Activated B cell treated with CpG ODN at 0.5 μM for 24 hours (primary cell): ENCODE results near the gene LARP6. TPM values are rescaled to one million over a fixed set of nuclear protein-coding genes. Genes with fewer than 3 reads are reported as not detected.
"Not testable (repeated sequence)": the region's sequence is repeated elsewhere in the genome, so short reads cannot be mapped to it uniquely, and the experiment has no call there.

Source experiments
- ATAC-seq: fragments of 200-7000 bp; cut with Tn5 transposase; one replicate; pipeline ENCODE4 v1.10.0; 2021; ENCODE audit warnings: low read depth, mild to moderate bottlenecking, moderate library complexity
- CTCF ChIA-PET: fragments of 350-600 bp; sonication (Branson Sonifier 250); formaldehyde crosslinking; loops from one replicate; lab custom pipeline; 2021; ENCODE audit warnings: antibody characterized with exemption; lab: Charles Lee
- POLR2A ChIA-PET: fragments of 350-600 bp; sonication (Branson Sonifier 250); formaldehyde crosslinking; loops from one replicate; lab custom pipeline; 2021; ENCODE audit warnings: antibody characterized with exemption; lab: Charles Lee
- DNase-seq: peaks from one replicate; pipeline ENCODE4 v3.0.0; 2022
- H3K27ac Mint-ChIP-seq: one replicate; pipeline ENCODE4 v1.8.0; 2020; ENCODE audit warnings: mixed read lengths
- H3K27me3 Mint-ChIP-seq: one replicate; pipeline ENCODE4 v1.8.0; 2021; ENCODE audit warnings: mixed read lengths
- H3K36me3 Mint-ChIP-seq: one replicate; pipeline ENCODE4 v1.8.0; 2021; ENCODE audit warnings: low read depth, mixed read lengths
- H3K4me1 Mint-ChIP-seq: one replicate; pipeline ENCODE4 v1.8.0; 2021; ENCODE audit warnings: mixed read lengths
- H3K4me3 Mint-ChIP-seq: one replicate; pipeline ENCODE4 v1.8.0; 2020; ENCODE audit warnings: mild to moderate bottlenecking, mixed read lengths
- H3K9me3 Mint-ChIP-seq: one replicate; pipeline ENCODE4 v1.8.0; 2020; ENCODE audit warnings: mixed read lengths
- intact Hi-C: fragments of 100-400 bp; cut with micrococcal nuclease; formaldehyde crosslinking; loops from one replicate; pipeline ENCODE4 v1.15.1; 2024
- total RNA-seq: library from RNA; stranded (reverse); gene quantifications from 2 replicates; pipeline ENCODE4 v1.2.3, GENCODE V29; 2022
- TF ChIP-seq, protein P1 (sequence below): fragments of 200-600 bp; IDR thresholded peaks from one replicate; pipeline ENCODE4 v1.8.0; 2022; ENCODE audit warnings: antibody characterized with exemption, mild to moderate bottlenecking

The LARP6 gene
- total RNA-seq, 1 donor from 2014 or later, result not detected

DNA sequence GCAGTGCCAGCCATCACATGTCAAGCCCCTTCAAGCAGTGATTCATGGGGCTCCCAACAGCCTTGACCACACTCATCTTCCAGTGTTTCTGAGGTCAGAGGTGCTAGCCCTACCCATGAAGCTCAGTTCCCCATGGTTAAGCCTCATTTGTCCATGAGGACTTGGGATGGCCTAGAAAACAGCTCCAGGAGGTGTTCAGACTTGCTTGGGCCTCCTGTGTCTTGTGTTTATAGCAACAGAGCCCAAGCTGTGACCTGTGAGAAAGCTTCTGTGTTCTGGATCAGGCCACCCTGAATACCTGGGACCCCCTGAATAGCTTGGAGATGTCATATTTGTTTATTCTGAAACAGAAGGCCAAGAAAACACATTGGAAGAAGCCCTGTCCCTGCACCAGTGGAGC, 36.7 kb downstream of the LARP6 start:
- no peak overlapping the region for H3K4me3 Mint-ChIP-seq
- ChIA-PET POLR2A (no interaction called here), CTCF (interaction anchor here (0.8 kb wide), 1 partner anchor 12 kb away, joined by 3 read pairs; no protein-coding TSS in a partner anchor)
- no peak for DNase-seq
- intact Hi-C loops, result no loop called here
- H3K27ac Mint-ChIP-seq, result no peak overlapping the region
- no peaks in the 10 kb centered on the region for H3K36me3 Mint-ChIP-seq
- H3K9me3 Mint-ChIP-seq, result no peaks in the 10 kb centered on the region
- TF ChIP-seq, protein P1, sequence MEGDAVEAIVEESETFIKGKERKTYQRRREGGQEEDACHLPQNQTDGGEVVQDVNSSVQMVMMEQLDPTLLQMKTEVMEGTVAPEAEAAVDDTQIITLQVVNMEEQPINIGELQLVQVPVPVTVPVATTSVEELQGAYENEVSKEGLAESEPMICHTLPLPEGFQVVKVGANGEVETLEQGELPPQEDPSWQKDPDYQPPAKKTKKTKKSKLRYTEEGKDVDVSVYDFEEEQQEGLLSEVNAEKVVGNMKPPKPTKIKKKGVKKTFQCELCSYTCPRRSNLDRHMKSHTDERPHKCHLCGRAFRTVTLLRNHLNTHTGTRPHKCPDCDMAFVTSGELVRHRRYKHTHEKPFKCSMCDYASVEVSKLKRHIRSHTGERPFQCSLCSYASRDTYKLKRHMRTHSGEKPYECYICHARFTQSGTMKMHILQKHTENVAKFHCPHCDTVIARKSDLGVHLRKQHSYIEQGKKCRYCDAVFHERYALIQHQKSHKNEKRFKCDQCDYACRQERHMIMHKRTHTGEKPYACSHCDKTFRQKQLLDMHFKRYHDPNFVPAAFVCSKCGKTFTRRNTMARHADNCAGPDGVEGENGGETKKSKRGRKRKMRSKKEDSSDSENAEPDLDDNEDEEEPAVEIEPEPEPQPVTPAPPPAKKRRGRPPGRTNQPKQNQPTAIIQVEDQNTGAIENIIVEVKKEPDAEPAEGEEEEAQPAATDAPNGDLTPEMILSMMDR, result no peak
- no peaks in the 10 kb centered on the region for H3K4me1 Mint-ChIP-seq
- no peaks in the 10 kb centered on the region for H3K27me3 Mint-ChIP-seq
- ATAC-seq, result no peak

DNA sequence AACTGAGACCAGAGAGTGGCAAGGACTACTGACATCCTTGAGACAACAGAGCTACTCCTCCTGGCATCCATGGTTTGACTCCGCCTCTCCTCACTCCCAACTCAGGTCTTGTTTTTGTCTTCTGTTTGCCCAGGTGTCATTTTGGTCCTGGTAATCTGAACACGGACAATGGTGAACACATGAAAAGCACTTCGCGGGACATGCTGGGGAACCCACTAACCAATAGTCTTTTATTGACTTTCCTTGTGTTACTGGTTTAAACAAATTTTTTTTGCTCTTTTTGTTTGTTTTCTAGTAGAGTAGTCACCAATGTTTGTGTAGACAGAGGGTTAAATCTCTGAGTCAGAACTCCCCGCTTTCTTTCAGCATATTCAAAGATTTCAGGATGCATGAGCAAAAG, 38.4 kb downstream of the LARP6 start:
- H3K4me1 Mint-ChIP-seq, result peaks cover 2% of the 10 kb centered on the region
- CTCF ChIA-PET, result no interaction called here
- DNase-seq (no peak), ATAC-seq (no peak)
- no peak overlapping the region for H3K4me3 Mint-ChIP-seq
- H3K27ac Mint-ChIP-seq, result no peak overlapping the region
- POLR2A ChIA-PET, result no interaction called here
- H3K9me3 Mint-ChIP-seq, result no peaks in the 10 kb centered on the region
- no peaks in the 10 kb centered on the region for H3K36me3 Mint-ChIP-seq
- peaks cover 4% of the 10 kb centered on the region for H3K27me3 Mint-ChIP-seq
- TF ChIP-seq, protein P1, result no peak
- intact Hi-C loops, result no loop called here

DNA sequence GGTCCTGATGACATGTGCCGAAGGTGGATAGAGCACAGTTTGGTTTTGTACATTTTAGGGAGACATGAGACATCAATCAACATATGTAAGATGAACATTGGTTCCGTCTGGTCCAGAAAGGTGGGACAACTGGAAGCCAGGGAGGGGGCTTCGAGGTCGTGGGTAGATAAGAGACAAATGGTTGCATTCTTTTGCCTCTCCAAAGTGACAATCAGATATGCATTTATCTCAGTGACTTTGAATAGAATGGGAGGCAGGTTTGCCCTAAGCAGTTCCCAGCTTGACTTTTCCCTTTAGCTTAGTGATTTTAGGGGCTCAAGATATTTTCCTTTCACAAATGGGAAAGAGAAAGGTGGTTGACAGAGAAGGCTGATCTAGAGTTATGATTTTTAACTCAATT, 38.9 kb downstream of the LARP6 start:
- ATAC-seq, intact Hi-C loops, DNase-seq, CTCF ChIA-PET, H3K4me3 Mint-ChIP-seq, POLR2A ChIA-PET, H3K27me3 Mint-ChIP-seq, H3K4me1 Mint-ChIP-seq, H3K27ac Mint-ChIP-seq, H3K36me3 Mint-ChIP-seq, H3K9me3 Mint-ChIP-seq: not testable (repeated sequence)

DNA sequence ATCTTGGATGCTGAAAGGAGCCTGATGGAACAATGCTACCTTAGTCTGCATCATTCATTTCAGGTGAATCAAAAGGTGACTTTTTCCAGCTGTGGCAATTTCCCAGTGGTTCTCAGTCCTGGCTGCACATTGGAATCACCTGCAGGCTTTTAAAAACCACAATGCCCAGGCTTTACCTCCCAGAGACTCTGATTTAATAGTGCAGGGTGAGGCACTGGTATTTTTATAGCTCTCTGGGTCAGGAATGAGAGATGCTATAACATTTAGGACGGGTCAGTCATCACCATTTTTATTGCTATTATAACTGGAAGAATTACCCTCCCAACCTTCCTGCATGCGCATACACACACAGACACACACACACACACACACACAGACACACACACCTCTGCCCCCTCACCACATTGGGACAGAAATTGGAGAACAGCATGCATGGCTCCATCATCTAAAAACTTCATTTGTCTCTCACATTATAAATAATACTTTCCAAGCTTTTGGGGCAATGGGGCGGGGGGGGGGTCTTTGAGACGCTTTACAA, 41.1 kb downstream of the LARP6 start:
- ChIA-PET CTCF (interaction anchor here (0.8 to 3.2 kb wide), 6 partner anchors 11 to 1337 kb away, joined by 3 to 31 read pairs (median 6); no protein-coding TSS in a partner anchor), POLR2A (no interaction called here)
- ATAC-seq, result no peak
- Mint-ChIP-seq H3K9me3 (no peaks in the 10 kb centered on the region), H3K27ac (no peak overlapping the region), H3K27me3 (peaks cover 6% of the 10 kb centered on the region), H3K36me3 (no peaks in the 10 kb centered on the region), H3K4me3 (no peak overlapping the region), H3K4me1 (peaks cover 2% of the 10 kb centered on the region)
- TF ChIP-seq, protein P1, result no peak
- intact Hi-C loops, result loop anchor here (1.0 to 2.0 kb wide), 3 partner anchors 134 to 1337 kb away; no protein-coding TSS in a partner anchor
- no peak for DNase-seq

DNA sequence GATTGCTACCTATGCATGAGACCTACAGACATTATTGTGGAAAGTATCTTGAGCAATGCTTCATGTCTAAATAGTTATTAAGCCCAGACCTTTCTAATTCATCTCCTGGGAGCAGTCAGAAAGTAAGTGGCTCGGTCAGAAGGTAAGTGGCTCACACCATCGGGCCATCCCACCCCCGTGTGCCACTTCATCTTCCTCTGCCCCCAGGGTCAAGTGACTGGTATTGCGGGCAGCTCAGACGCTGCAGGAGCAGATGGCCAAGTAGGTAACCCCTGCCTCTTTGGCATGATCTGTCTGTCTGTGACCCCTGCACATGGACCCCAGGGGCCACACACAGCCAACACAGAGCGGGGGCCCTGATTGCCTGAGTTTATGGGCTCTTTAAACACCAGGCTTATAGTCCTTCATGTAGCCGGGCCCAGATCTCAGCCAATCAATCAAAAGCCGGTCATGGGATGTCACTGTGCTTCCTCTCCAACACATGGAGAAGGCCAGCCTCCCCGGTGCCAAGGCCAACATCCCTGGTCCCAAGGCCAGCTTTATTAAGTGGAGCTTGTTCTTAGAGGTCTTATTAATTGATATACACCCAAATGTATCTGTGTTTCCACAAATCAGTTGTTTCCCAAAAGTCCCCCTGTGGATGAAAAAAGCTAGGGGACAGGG, 42.9 kb downstream of the LARP6 start:
- DNase-seq (no peak), ATAC-seq (no peak)
- POLR2A ChIA-PET, result no interaction called here
- H3K9me3 Mint-ChIP-seq, result no peaks in the 10 kb centered on the region
- peaks cover 6% of the 10 kb centered on the region for H3K27me3 Mint-ChIP-seq
- H3K27ac Mint-ChIP-seq, result no peak overlapping the region
- TF ChIP-seq, protein P1, result no peak
- peaks cover 12% of the 10 kb centered on the region for H3K4me1 Mint-ChIP-seq
- CTCF ChIA-PET, result interaction anchor here (0.7 to 3.2 kb wide), 11 partner anchors 10 to 1348 kb away, joined by 3 to 31 read pairs (median 3); no protein-coding TSS in a partner anchor
- intact Hi-C loops, result no loop called here
- no peak overlapping the region for H3K4me3 Mint-ChIP-seq
- H3K36me3 Mint-ChIP-seq, result no peaks in the 10 kb centered on the region
